Measurements from ENCODE around the gene CHRM2. TPM values are rescaled to one million over a fixed set of nuclear protein-coding genes. Genes with fewer than 3 reads are reported as not detected.

Gene CHRM2
- total and polyA plus RNA-seq, 2 of the 4 experiments (the other 2 are of a cell fraction), result 79.3 to 184 TPM

DNA sequence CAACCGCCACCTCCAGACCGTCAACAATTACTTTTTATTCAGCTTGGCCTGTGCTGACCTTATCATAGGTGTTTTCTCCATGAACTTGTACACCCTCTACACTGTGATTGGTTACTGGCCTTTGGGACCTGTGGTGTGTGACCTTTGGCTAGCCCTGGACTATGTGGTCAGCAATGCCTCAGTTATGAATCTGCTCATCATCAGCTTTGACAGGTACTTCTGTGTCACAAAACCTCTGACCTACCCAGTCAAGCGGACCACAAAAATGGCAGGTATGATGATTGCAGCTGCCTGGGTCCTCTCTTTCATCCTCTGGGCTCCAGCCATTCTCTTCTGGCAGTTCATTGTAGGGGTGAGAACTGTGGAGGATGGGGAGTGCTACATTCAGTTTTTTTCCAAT is 146.6 kb downstream of the CHRM2 start:
- Histone ChIP-seq H4K20me1 (ENCODE audit: insufficient read depth, low read length) (no peaks in the 10 kb centered on the region), H3K4ac (ENCODE audit: low read depth, low read length) (peak overlapping the region; percentile 66), H3K56ac (ENCODE audit: extremely low read depth, insufficient read depth, low read length) (no peak overlapping the region), H2BK20ac (ENCODE audit: low read depth, low read length) (peak overlapping the region; percentile 69), H2AFZ (replicated peaks; ENCODE audit: low read length, poor library complexity) (no peak overlapping the region), H3K27ac (ENCODE audit: insufficient read depth, low read length) (peak overlapping the region; percentile 59; the same call in 1 of the 2 replicates), H2BK120ac (ENCODE audit: low read depth, low read length) (peak overlapping the region; percentile 70), H3K23ac (ENCODE audit: low read depth, low read length) (peak overlapping the region; percentile 48; the same call in 1 of the 2 replicates), H3K4me1 (ENCODE audit: control insufficient read depth, insufficient read depth, low read length) (peaks cover 10% of the 10 kb centered on the region), H3K79me1 (ENCODE audit: low read depth in 1 of 2, low read length in 2 of 2) (peaks cover 51 to 56% of the 10 kb centered on the region in 2 experiments), H2AK5ac (ENCODE audit: low read depth, low read length) (peak overlapping the region; percentile 63), H3K9me1 (ENCODE audit: insufficient read depth, low read length) (peaks cover 5% of the 10 kb centered on the region; the same call in 1 of the 2 replicates), H2BK5ac (ENCODE audit: low read depth, low read length, poor library complexity, severe bottlenecking) (peak overlapping the region; percentile 96), H2AK9ac (replicated peaks; ENCODE audit: low read depth, low read length, poor library complexity) (no peak overlapping the region), H2BK15ac (ENCODE audit: low read depth, low read length) (0 out of 3 replicates have a peak overlapping the region, but pooled peaks have one; percentile 36), H3K27me3 (ENCODE audit: control insufficient read depth, insufficient read depth, low read length) (no peaks in the 10 kb centered on the region), H4K91ac (ENCODE audit: insufficient read depth, low read depth, low read length) (peak overlapping the region; percentile 91), H3K9ac (ENCODE audit: low read depth, low read length) (no peak overlapping the region), H3K18ac (ENCODE audit: low read depth, low read length) (no peak overlapping the region), H3K4me2 (ENCODE audit: low read depth, low read length) (no peak overlapping the region), H4K5ac (ENCODE audit: low read depth, low read length) (no peak overlapping the region), H3K14ac (replicated peaks; ENCODE audit: low read depth, low read length) (peak overlapping the region; percentile 79; the same call in 1 of the 2 replicates), H3K36me3 (ENCODE audit: control insufficient read depth, insufficient read depth, low read length) (peaks cover 29% of the 10 kb centered on the region), H3K9me3 (ENCODE audit: control insufficient read depth, insufficient read depth, low read length) (no peaks in the 10 kb centered on the region), H4K8ac (ENCODE audit: low read depth in 2 of 2, low read length in 2 of 2) (peak overlapping the region; percentile 46 to 66; a peak in 3 of 4 replicates), H3K4me3 (ENCODE audit: insufficient read depth, low read depth, low read length) (no peak overlapping the region)
- no peak for TF ChIP-seq MXI1 (IDR thresholded peaks at IDR 0.05; ENCODE audit: borderline replicate concordance, low read depth, low read length)
- TF ChIP-seq FOS (IDR thresholded peaks at IDR 0.05; ENCODE audit: low read depth, low read length), result no peak
- TF ChIP-seq, protein P1, sequence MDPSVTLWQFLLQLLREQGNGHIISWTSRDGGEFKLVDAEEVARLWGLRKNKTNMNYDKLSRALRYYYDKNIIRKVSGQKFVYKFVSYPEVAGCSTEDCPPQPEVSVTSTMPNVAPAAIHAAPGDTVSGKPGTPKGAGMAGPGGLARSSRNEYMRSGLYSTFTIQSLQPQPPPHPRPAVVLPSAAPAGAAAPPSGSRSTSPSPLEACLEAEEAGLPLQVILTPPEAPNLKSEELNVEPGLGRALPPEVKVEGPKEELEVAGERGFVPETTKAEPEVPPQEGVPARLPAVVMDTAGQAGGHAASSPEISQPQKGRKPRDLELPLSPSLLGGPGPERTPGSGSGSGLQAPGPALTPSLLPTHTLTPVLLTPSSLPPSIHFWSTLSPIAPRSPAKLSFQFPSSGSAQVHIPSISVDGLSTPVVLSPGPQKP (IDR thresholded peaks at IDR 0.05; ENCODE audit: borderline replicate concordance, low read depth, low read length), result no peak
- ChIA-PET POLR2A (ENCODE audit: unreplicated experiment) (no interaction called here), CTCF (no interaction called here)
- DNase-seq (no peak), ATAC-seq (ENCODE audit: low read depth) (no peak)
- no TSS peak for BruUV-seq (replicated peaks)
- in situ Hi-C loops (cut with MboI; ENCODE audit: low sequenced_read_pairs), result no loop called here
- dilution Hi-C loops (cut with HindIII; ENCODE audit: low sequenced_read_pairs, unreplicated experiment), result no loop called here
- no CpG with 5 or more reads among the region's 3 CpGs for WGBS, 2 experiments (ENCODE audit: extremely low coverage in 2 of 2, insufficient read length in 1 of 2)
- intact Hi-C loops (cut with micrococcal nuclease), result no loop called here
